TTC549 (cell line): ENCODE results near the gene DDT.
"Not testable (repeated sequence)": the region's sequence is repeated elsewhere in the genome, so short reads cannot be mapped to it uniquely, and the experiment has no call there.

Source experiments
- FAIRE-seq: peaks from 2 replicates; lab custom pipeline; 2012; peaks lifted over from hg19 to GRCh38; lab: Jason Lieb, UNC

DDT gene

DNA sequence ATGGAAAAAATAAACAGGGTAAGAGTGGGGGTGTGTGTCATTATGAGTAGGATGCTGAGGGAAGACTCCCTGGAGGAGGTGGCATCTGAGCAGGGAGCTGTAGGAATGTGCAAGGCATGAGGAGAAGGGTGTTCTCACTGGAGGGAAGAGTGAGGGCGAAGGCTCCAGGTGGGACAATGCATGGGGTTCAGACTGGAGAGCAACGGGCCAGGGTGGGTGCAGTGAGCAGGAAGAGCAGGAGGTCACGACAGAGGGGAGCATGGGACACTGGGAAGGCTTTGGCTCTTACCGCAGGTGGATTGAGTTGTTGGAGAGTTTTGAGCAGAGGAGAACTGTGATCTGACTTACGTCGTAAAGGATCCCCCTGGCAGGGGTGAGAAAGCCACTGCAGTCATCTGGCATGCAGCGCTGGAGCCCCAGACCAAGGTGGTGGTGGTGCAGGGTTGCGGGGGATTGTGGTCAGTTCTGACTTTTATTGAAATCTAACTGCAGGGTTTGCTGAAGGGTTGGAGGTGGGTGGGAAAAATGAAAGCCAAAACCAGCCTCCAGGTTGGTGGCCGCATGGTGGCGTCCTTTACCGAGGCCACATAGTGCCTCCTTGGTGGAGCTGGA lies 21.3 kb downstream of the DDT start:
- not testable (repeated sequence) for FAIRE-seq

DNA sequence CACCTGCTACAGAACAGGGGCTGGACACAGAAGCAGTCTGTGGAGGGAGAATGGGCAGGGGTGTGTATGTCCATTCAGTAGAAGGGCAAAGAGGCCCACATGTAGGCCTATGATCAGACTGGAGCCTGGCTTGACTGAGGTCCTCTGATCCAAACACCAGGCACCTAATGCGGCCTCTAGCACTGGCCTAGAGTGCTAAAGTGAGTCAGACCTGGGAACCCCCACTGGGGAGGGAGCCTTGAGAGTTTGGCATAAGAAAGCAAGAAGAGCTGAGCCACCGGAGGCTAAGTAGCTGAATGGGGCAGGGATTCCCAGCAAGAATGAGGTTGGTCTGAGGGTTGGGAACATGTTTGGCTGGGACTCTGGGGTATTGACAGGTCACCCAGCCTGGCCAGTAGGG lies 22.9 kb downstream of the DDT start:
- not testable (repeated sequence) for FAIRE-seq

DNA sequence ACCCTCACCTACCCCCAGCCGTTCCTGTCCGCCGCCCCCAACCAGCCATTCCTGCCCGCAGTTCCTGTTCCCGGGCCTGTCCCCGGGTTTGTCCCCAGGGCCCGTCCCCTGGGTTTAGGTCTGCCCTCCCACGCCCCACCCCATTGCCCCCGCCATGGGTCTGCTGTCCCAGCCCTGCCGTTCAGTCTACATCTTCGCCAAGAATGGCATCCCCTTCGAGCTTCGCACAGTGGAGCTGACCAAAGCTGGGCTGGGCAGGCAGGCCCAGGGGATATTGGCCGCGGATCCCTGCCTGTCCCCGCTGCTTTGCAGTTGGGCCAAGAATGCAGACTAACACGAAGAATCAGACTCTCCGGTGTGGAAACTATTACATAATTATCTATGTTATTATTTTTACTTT lies 24.5 kb downstream of the DDT start:
- not testable (repeated sequence) for FAIRE-seq

DNA sequence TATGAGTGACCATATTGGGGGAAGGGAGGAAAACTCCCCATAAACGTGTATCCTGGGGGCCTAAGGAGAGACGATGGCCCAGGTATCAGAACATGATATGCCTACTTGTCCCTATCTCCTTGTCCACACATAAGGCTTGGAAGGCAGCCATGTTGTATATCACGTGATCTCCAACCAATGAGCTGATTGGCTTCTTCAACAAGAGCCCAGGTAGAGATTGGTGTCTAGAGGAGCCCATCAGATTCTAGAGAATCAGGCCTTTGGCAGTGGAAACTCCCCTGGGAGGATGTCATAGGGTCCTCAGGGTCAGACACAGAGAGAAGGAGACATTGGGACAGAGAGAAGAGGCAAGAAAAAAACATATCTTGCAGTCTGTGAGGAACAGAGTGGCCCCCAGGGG lies 26.9 kb downstream of the DDT start:
- FAIRE-seq, result not testable (repeated sequence)

DNA sequence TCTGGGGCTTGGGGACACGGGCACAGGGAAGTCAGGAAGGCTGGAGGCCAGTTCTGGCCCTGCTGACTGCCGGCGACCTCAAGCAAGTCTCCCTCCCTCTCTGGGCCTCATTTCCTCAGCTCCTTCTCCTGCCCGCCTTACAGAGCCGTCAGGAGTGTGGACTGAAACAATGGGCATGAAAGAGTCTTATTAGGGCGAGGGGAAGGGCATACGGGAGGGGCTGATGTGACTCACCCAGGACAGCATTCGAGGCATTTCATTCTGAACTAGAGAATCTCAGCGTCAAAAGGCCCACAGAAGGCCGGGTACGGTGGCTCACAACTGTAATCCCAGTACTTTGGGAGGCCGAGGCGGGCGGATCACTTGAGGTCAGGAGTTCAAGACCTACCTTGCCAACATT lies 34.1 kb downstream of the DDT start:
- FAIRE-seq, result not testable (repeated sequence)

DNA sequence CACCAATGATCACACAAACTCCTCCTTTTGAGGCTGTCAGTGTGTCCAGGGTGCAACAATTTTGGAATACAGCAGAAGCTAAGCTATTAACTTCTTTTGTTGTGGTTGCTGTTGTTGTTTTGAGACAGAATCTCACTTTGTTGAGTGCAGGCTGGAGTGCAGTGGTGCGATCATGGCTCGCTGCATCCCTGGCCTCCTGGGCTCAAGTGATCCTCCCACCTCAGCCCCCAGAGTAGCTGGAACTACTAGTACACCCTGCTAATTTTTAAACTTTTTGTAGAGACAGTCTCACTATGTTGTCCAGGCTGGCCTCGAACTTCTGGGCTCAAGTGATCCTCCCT lies 35.3 kb downstream of the DDT start:
- FAIRE-seq, result no peak

DNA sequence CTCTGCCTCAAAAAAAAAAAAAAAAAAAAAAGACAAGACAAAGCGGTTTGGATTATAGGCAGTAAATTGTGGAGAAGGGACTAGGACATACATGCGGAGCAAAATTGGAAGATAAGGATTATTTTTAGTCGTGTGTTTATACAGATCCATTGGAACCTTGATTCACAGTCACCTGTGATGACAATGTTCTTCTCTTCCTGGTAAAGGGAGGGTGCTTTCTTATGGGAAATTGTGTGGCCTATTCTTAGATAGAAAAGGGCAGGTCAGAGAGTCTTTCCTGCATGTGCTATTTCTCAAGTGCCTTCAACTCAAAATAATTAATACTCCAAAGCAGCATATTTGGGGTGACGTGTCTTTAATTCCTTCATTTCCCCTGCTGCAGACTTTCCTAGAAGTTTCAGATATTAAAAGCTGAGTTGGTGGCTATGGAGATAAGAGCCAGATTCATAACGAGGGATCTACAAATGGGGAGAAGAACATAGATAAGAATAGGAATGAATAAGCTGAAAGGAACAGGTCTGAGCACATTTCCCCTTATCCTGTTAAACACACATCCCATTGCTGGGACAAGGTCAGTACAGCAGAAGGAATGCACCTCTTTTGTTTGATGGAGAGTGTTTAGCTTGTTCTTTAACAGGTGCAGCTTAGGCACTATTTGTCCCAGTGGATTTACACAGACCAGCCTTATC lies 35.8 kb downstream of the DDT start:
- FAIRE-seq, result no peak

DNA sequence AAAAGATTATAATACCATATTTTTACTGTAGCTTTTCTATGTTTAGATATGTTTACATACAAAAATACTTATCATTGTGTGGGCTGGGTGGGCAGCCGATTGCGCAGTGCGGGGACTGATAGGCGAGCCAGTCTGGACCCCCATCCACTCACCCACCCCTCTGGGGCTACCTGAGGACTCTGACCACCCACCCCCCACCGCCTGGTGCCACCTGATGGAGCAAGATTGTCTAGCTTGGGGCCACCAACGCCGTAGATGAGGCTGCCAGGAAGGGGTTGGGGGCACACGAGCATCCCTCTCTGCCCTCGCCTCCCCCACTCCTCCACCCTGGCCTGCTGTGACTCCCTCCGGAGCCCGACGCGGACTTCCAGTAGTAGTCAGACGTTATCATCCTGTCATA lies 47.7 kb downstream of the DDT start:
- no peak for FAIRE-seq

DNA sequence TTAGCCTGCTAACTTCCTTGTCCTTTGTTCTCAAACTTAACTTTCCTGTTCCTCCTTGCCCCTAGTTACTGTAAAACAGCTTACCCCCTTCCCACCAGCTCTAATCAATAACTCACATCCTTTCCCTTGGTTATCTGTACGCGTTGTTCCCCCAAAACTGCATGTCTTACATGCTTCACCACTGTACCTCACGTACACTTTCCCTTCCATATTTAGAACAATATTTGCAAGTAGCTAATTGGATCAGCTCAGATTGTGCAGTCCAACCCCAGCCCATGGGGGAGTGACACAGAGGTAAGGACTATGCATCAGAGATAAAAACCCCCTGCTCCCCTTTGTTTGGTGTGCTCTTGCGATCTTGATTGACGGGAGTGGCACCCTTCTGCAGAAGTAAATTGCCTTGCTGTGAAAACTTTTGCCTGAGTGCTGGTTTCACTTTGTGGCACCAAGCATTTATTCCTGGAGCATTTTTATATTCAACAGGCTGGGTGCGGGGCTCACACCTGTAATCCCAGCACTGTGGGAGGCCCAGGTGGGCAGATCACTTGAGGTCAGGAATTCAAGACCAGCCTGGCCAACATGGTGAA lies 49.1 kb downstream of the DDT start:
- no peak for FAIRE-seq

DNA sequence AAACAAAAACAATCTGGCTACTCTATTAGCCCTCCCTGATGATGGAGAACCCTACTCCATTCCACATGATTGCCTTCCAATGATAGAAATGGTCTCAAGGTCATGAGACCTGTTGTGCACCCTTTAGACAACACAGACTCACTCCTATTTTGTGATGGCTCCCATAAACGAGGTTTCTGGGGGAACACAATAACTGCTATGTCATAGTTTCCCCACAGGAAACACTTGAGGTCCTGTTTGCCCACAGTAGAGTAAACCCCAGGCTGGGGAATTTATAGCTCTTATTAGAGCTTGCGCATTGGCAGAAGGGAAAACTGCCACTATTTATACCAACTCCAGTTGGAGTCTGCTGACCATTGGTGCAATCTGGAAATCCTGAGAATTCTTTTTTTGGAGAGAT lies 51.3 kb downstream of the DDT start:
- no peak for FAIRE-seq

DNA sequence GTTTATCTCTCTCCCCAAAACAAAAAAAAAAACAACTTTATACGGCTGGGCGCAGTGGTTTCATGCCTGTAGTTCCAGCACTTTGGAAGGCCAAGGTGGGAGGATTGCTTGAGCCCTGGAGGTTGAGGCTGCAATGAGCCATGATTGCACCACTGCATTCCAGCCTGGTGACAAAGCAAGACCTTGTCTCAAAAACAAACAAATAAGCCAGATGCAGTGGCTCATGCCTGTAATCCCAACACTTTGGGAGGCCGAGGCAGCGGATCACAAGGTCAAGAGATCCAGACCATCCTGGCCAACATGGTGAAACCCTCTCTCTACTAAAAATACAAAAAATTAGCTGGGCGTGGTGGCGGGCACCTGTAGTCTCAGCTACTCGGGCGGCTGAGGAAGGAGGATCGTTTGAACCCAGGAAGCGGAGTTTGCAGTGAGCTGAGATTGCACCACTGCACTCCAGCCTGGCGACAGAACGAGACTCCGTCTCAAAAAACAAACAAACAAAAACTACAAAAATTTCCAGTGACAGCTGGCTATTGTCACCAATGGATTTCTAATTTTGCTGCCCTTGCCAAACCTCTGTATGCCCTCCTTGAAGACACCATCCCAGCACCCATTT lies 52.5 kb downstream of the DDT start:
- not testable (repeated sequence) for FAIRE-seq
